DMS53 (cell line): ENCODE results near the gene JPT2.
"Not testable (repeated sequence)": the region's sequence is repeated elsewhere in the genome, so short reads cannot be mapped to it uniquely, and the experiment has no call there.

Experiments used
- DNase-seq: peaks from one replicate; lab custom pipeline; 2025; lab: John Stamatoyannopoulos, UW

Gene JPT2

GRCh38 chr16:1732071-1732470 lies 54.0 kb downstream of the JPT2 start:
- DNase-seq = no peak

GRCh38 chr16:1732551-1732987 lies 54.5 kb downstream of the JPT2 start:
- DNase-seq = not testable (repeated sequence)

- DNase-seq = no peak
Measured at GRCh38 chr16:1734123-1734522, 56.0 kb downstream of the JPT2 start.

GRCh38 chr16:1734816-1735215 lies 56.7 kb downstream of the JPT2 start:
- DNase-seq = no peak

GRCh38 chr16:1740234-1740633 lies 62.2 kb downstream of the JPT2 start:
- no peak for DNase-seq

- no peak for DNase-seq
Measured at GRCh38 chr16:1740781-1741490, 62.9 kb downstream of the JPT2 start.

GRCh38 chr16:1741553-1742165 lies 63.6 kb downstream of the JPT2 start:
- DNase-seq = no peak

GRCh38 chr16:1743376-1744337 lies 65.6 kb downstream of the JPT2 start:
- DNase-seq = no peak

- DNase-seq = no peak
Measured at GRCh38 chr16:1744338-1744840, 66.3 kb downstream of the JPT2 start.

GRCh38 chr16:1745181-1745899 lies 67.3 kb downstream of the JPT2 start:
- no peak for DNase-seq

- DNase-seq = no peak
Measured at GRCh38 chr16:1745900-1746692, 68.0 kb downstream of the JPT2 start.

GRCh38 chr16:1746693-1747195 lies 68.7 kb downstream of the JPT2 start:
- no peak for DNase-seq

GRCh38 chr16:1747934-1748333 lies 69.9 kb downstream of the JPT2 start:
- DNase-seq = no peak

GRCh38 chr16:1749152-1750117 lies 71.4 kb downstream of the JPT2 start:
- no peak for DNase-seq
